Epithelial cell of proximal tubule (primary cell): Measurements from ENCODE around the gene OR10K2. TPM values are rescaled to one million over a fixed set of nuclear protein-coding genes. Genes with fewer than 3 reads are reported as not detected.
"Not testable (repeated sequence)": the region's sequence is repeated elsewhere in the genome, so short reads cannot be mapped to it uniquely, and the experiment has no call there.

ENCODE experiments used
- DNase-seq: peaks from one replicate; pipeline ENCODE4 v3.0.0-alpha.2; 2011; ENCODE audit warnings: low read depth
- H3K4me3 ChIP-seq: 2 replicates; pipeline ENCODE4 v1.5.1; 2011; ENCODE audit warnings: low read depth, mild to moderate bottlenecking, low read length
- total RNA-seq: library from RNA; depleted of rRNA; stranded (reverse); fragments of >200 nt; gene quantifications from 2 replicates; pipeline ENCODE4 v1.2.3, GENCODE V29; 2015
- TF ChIP-seq, protein P1 (sequence below): conservative IDR thresholded peaks from 2 replicates; pipeline ENCODE4 v1.5.1; 2012; ENCODE audit warnings: low read depth, mild to moderate bottlenecking, low read length

The OR10K2 gene
- total RNA-seq, 1 donor from 2014 or later = not detected

DNA sequence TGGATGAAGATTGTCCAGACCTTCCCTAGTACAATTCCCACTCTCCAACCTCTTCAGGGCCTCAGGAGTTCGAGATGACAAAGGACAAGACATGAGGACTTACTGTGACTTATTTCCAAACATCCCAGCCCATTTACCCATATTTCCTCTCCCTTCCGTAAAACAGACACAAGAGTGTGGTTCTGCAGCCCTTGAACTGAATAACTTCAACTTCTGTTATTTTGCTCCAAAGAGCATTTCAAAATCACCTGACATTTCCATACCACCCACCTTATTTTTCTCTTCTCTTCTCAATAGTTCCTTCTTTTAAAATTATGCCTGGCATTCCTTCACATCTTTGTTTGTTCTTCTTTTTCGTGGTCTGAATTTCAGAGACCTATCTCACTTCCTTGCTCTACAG lies 8.7 kb upstream of the OR10K2 start:
- DNase-seq = no peak
- TF ChIP-seq, protein P1, sequence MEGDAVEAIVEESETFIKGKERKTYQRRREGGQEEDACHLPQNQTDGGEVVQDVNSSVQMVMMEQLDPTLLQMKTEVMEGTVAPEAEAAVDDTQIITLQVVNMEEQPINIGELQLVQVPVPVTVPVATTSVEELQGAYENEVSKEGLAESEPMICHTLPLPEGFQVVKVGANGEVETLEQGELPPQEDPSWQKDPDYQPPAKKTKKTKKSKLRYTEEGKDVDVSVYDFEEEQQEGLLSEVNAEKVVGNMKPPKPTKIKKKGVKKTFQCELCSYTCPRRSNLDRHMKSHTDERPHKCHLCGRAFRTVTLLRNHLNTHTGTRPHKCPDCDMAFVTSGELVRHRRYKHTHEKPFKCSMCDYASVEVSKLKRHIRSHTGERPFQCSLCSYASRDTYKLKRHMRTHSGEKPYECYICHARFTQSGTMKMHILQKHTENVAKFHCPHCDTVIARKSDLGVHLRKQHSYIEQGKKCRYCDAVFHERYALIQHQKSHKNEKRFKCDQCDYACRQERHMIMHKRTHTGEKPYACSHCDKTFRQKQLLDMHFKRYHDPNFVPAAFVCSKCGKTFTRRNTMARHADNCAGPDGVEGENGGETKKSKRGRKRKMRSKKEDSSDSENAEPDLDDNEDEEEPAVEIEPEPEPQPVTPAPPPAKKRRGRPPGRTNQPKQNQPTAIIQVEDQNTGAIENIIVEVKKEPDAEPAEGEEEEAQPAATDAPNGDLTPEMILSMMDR = no peak
- H3K4me3 ChIP-seq = no peak overlapping the region

GRCh38 chr1:158430163-158430562 lies 4.1 kb upstream of the OR10K2 start:
- not testable (repeated sequence) for H3K4me3 ChIP-seq

GRCh38 chr1:158425027-158425426 lies 1.0 kb downstream of the OR10K2 start:
- H3K4me3 ChIP-seq = no peak overlapping the region
- DNase-seq = no peak
- TF ChIP-seq, protein P1 = no peak

More at GRCh38 chr1:158430163-158430562, 4.1 kb upstream of the OR10K2 start:
- DNase-seq = not testable (repeated sequence)

DNA sequence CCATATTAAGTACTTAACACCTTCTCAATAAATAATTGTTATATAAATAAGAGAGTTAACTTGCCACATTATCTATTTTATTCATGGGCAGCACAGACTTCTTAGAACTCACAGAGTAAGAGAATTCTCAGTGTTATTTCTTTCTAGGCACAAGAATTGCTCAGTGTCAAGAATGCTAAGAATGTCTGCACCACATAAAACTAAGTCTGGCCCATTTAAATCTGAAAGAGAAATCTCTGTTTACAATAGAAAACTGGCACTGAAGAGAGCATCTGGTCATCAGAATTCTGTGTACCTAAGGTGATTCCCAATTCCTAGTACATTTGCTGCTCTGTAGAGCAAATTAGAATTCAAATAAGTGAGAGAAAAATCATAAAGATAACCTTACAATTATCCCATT lies 3.8 kb downstream of the OR10K2 start:
- H3K4me3 ChIP-seq = no peak overlapping the region
- TF ChIP-seq, protein P1 = no peak
- DNase-seq = no peak

DNA sequence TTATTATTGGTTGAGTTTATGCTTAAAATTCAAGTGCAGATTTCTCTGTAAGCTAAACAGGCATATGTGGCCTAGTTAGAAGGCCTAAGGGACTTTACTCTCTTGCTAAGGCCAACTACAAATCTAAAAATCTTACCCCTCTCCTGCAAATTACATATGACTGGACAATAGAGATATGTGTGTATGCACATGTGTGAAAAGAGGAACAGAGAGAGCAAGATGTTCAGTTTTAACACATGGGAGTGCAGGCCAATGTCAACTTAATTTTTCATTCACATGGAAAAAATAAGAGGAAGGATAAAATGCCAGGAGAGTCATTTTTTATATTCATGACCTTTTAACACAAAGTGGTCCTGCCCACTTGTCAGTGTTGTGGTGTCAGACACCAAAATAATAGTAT lies 8.5 kb downstream of the OR10K2 start:
- no peak for DNase-seq
- TF ChIP-seq, protein P1 = no peak

GRCh38 chr1:158414651-158415345 lies 11.2 kb downstream of the OR10K2 start:
- TF ChIP-seq, protein P1 = no peak
- no peak for DNase-seq
- H3K4me3 ChIP-seq = no peak overlapping the region

More for the DNA sequence above, 8.5 kb downstream of the OR10K2 start:
- H3K4me3 ChIP-seq = no peak overlapping the region

DNA sequence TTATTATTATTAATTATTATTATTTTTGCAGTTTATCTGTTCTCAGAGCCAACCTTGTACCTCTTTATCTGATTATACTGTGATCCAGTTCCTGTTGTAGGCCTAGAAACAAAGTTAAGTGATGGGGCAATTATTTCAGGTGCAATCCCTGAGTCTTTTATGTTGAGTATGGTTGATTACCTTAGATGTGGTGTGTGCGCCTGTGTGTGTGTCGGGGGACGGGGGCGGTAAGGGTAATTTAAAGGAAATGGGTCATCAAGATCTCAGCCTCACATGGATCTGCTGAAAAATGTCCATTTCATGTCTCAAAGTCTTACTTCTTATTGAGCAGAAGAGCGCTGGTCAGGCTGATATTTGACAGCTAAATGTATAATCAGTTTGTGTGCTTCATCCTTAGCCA lies 18.9 kb downstream of the OR10K2 start:
- no peak overlapping the region for H3K4me3 ChIP-seq
- TF ChIP-seq, protein P1 = no peak
- DNase-seq = no peak
